Activated CD8-positive, alpha-beta T cell treated with anti-CD3 and anti-CD28 coated beads, Interleukin-2, amount 10 ng/mL, durations not matched to agents 7 days and 5 days (primary cell): ENCODE data around the gene WHRN. TPM values are rescaled to one million over a fixed set of nuclear protein-coding genes. Genes with fewer than 3 reads are reported as not detected.

ENCODE experiments used
- ATAC-seq: fragments of 150-1000 bp; cut with Tn5 transposase; one replicate; pipeline ENCODE4 v1.10.0; 2021; ENCODE audit warnings: moderate library complexity
- CTCF ChIA-PET: fragments of 350-600 bp; sonication (Branson Sonifier 250); formaldehyde crosslinking; loops from one replicate; lab custom pipeline; 2021; ENCODE audit warnings: antibody characterized with exemption; lab: Charles Lee
- POLR2A ChIA-PET: fragments of 350-600 bp; sonication (Branson Sonifier 250); formaldehyde crosslinking; loops from one replicate; lab custom pipeline; 2021; ENCODE audit warnings: antibody characterized with exemption; lab: Charles Lee
- DNase-seq: peaks from one replicate; pipeline ENCODE4 v3.0.0-alpha.2; 2020
- H3K27ac Mint-ChIP-seq: one replicate; pipeline ENCODE4 v1.8.0; 2021; ENCODE audit warnings: mild to moderate bottlenecking, mixed read lengths
- H3K27me3 Mint-ChIP-seq: one replicate; pipeline ENCODE4 v1.8.0; 2021; ENCODE audit warnings: low read depth, mixed read lengths
- H3K36me3 Mint-ChIP-seq: one replicate; pipeline ENCODE4 v1.8.0; 2021; ENCODE audit warnings: low read depth, mixed read lengths
- H3K4me1 Mint-ChIP-seq: one replicate; pipeline ENCODE4 v1.8.0; 2021; ENCODE audit warnings: low read depth, mixed read lengths
- H3K4me3 Mint-ChIP-seq: one replicate; pipeline ENCODE4 v1.8.0; 2021; ENCODE audit warnings: mild to moderate bottlenecking, mixed read lengths
- H3K9me3 Mint-ChIP-seq: one replicate; pipeline ENCODE4 v1.8.0; 2022; ENCODE audit warnings: mixed read lengths; ENCODE audit not compliant: insufficient read depth
- total RNA-seq, 2 experiments: library from RNA; stranded (reverse); gene quantifications; one replicate each; pipeline ENCODE4 v1.2.3, GENCODE V29; 2021

Gene WHRN
- total RNA-seq, 2 experiments from 2014 or later, result 2.6 to 4.1 TPM

GRCh38 chr9:114467910-114468309, 37.4 kb downstream of the WHRN start:
- Mint-ChIP-seq H3K4me3 (no peak overlapping the region), H3K9me3 (no peaks in the 10 kb centered on the region), H3K27ac (no peak overlapping the region), H3K27me3 (no peaks in the 10 kb centered on the region), H3K4me1 (no peaks in the 10 kb centered on the region), H3K36me3 (no peaks in the 10 kb centered on the region)
- DNase-seq (no peak), ATAC-seq (no peak)
- POLR2A ChIA-PET, result no interaction called here
- CTCF ChIA-PET, result no interaction called here

- no peaks in the 10 kb centered on the region for H3K9me3 Mint-ChIP-seq
- ChIA-PET CTCF (no interaction called here), POLR2A (no interaction called here)
- H3K27ac Mint-ChIP-seq, result no peak overlapping the region
- H3K4me1 Mint-ChIP-seq, result no peaks in the 10 kb centered on the region
- no peak for ATAC-seq
- DNase-seq, result no peak
- H3K4me3 Mint-ChIP-seq, result no peak overlapping the region
- no peaks in the 10 kb centered on the region for H3K27me3 Mint-ChIP-seq
- no peaks in the 10 kb centered on the region for H3K36me3 Mint-ChIP-seq
Measured at GRCh38 chr9:114467226-114467750, 38.0 kb downstream of the WHRN start.

GRCh38 chr9:114465906-114466900, 39.1 kb downstream of the WHRN start:
- ATAC-seq, result no peak
- Mint-ChIP-seq H3K4me3 (no peak overlapping the region), H3K4me1 (no peaks in the 10 kb centered on the region), H3K27ac (no peak overlapping the region), H3K36me3 (no peaks in the 10 kb centered on the region), H3K27me3 (no peaks in the 10 kb centered on the region), H3K9me3 (no peaks in the 10 kb centered on the region)
- POLR2A ChIA-PET, result no interaction called here
- CTCF ChIA-PET, result interaction anchor here (1.0 kb wide), 1 partner anchor 41 kb away, joined by 3 read pairs; no protein-coding TSS in a partner anchor
- DNase-seq, result no peak

GRCh38 chr9:114465417-114465816, 39.9 kb downstream of the WHRN start:
- H3K27ac Mint-ChIP-seq, result no peak overlapping the region
- H3K9me3 Mint-ChIP-seq, result no peaks in the 10 kb centered on the region
- H3K27me3 Mint-ChIP-seq, result no peaks in the 10 kb centered on the region
- CTCF ChIA-PET, result interaction anchor here (1.0 kb wide), 1 partner anchor 42 kb away, joined by 3 read pairs; no protein-coding TSS in a partner anchor
- POLR2A ChIA-PET, result no interaction called here
- DNase-seq (no peak), ATAC-seq (no peak)
- H3K4me1 Mint-ChIP-seq, result no peaks in the 10 kb centered on the region
- H3K36me3 Mint-ChIP-seq, result no peaks in the 10 kb centered on the region
- H3K4me3 Mint-ChIP-seq, result no peak overlapping the region

- H3K9me3 Mint-ChIP-seq, result no peaks in the 10 kb centered on the region
- H3K36me3 Mint-ChIP-seq, result no peaks in the 10 kb centered on the region
- no peak overlapping the region for H3K4me3 Mint-ChIP-seq
- no peaks in the 10 kb centered on the region for H3K27me3 Mint-ChIP-seq
- ATAC-seq (no peak), DNase-seq (no peak)
- POLR2A ChIA-PET, result no interaction called here
- no peak overlapping the region for H3K27ac Mint-ChIP-seq
- H3K4me1 Mint-ChIP-seq, result no peaks in the 10 kb centered on the region
- CTCF ChIA-PET, result no interaction called here
Measured at GRCh38 chr9:114464281-114465051, 40.8 kb downstream of the WHRN start.

- Mint-ChIP-seq H3K27me3 (no peaks in the 10 kb centered on the region), H3K4me1 (no peaks in the 10 kb centered on the region), H3K4me3 (no peak overlapping the region), H3K27ac (no peak overlapping the region), H3K9me3 (no peaks in the 10 kb centered on the region), H3K36me3 (no peaks in the 10 kb centered on the region)
- ChIA-PET POLR2A (no interaction called here), CTCF (interaction anchor here (0.8 to 1.7 kb wide), 4 partner anchors 13 to 172 kb away, joined by 3 to 6 read pairs (median 3); no protein-coding TSS in a partner anchor)
- ATAC-seq, result no peak
- DNase-seq, result no peak
Measured at GRCh38 chr9:114462791-114463190, 42.5 kb downstream of the WHRN start.

GRCh38 chr9:114461468-114461867, 43.8 kb downstream of the WHRN start:
- CTCF ChIA-PET, result no interaction called here
- DNase-seq (no peak), ATAC-seq (no peak)
- H3K27ac Mint-ChIP-seq, result no peak overlapping the region
- POLR2A ChIA-PET, result interaction anchor here (0.7 kb wide), 1 partner anchor 290 kb away, joined by 3 read pairs; no protein-coding TSS in a partner anchor
- no peak overlapping the region for H3K4me3 Mint-ChIP-seq
- no peaks in the 10 kb centered on the region for H3K4me1 Mint-ChIP-seq
- H3K36me3 Mint-ChIP-seq, result no peaks in the 10 kb centered on the region
- H3K27me3 Mint-ChIP-seq, result no peaks in the 10 kb centered on the region
- H3K9me3 Mint-ChIP-seq, result no peaks in the 10 kb centered on the region

GRCh38 chr9:114460513-114461199, 44.6 kb downstream of the WHRN start:
- H3K4me1 Mint-ChIP-seq, result no peaks in the 10 kb centered on the region

GRCh38 chr9:114459464-114459863, 45.8 kb downstream of the WHRN start:
- Mint-ChIP-seq H3K4me1 (no peaks in the 10 kb centered on the region), H3K27me3 (peaks cover 2% of the 10 kb centered on the region), H3K27ac (no peak overlapping the region), H3K36me3 (no peaks in the 10 kb centered on the region), H3K9me3 (no peaks in the 10 kb centered on the region), H3K4me3 (no peak overlapping the region)
- CTCF ChIA-PET, result no interaction called here
- POLR2A ChIA-PET, result no interaction called here
- DNase-seq (no peak), ATAC-seq (no peak)

More at GRCh38 chr9:114460513-114461199, 44.6 kb downstream of the WHRN start:
- CTCF ChIA-PET, result no interaction called here
- H3K36me3 Mint-ChIP-seq, result no peaks in the 10 kb centered on the region
- no peak overlapping the region for H3K4me3 Mint-ChIP-seq
- no peaks in the 10 kb centered on the region for H3K27me3 Mint-ChIP-seq
- ATAC-seq, result no peak
- no peak overlapping the region for H3K27ac Mint-ChIP-seq
- H3K9me3 Mint-ChIP-seq, result no peaks in the 10 kb centered on the region
- no peak for DNase-seq
- POLR2A ChIA-PET, result no interaction called here

- H3K9me3 Mint-ChIP-seq, result no peaks in the 10 kb centered on the region
- POLR2A ChIA-PET, result no interaction called here
- peaks cover 2% of the 10 kb centered on the region for H3K36me3 Mint-ChIP-seq
- H3K4me3 Mint-ChIP-seq, result no peak overlapping the region
- DNase-seq (no peak), ATAC-seq (no peak)
- peaks cover 2% of the 10 kb centered on the region for H3K27me3 Mint-ChIP-seq
- no peak overlapping the region for H3K27ac Mint-ChIP-seq
- CTCF ChIA-PET, result no interaction called here
- H3K4me1 Mint-ChIP-seq, result peaks cover 13% of the 10 kb centered on the region
Measured at GRCh38 chr9:114456929-114457328, 48.3 kb downstream of the WHRN start.

- Mint-ChIP-seq H3K27me3 (peaks cover 2% of the 10 kb centered on the region), H3K27ac (no peak overlapping the region), H3K36me3 (peaks cover 2% of the 10 kb centered on the region), H3K4me1 (peaks cover 19% of the 10 kb centered on the region), H3K9me3 (no peaks in the 10 kb centered on the region), H3K4me3 (no peak overlapping the region)
- ChIA-PET CTCF (interaction anchor here (0.6 kb wide), 1 partner anchor 18 kb away, joined by 3 read pairs; no protein-coding TSS in a partner anchor), POLR2A (no interaction called here)
- ATAC-seq (no peak), DNase-seq (no peak)
Measured at GRCh38 chr9:114454652-114455051, 50.6 kb downstream of the WHRN start.
